LNCAP (cell line): ENCODE data around the gene FARS2.

ENCODE experiments used
- TF ChIP-seq, protein P1 (sequence below): fragments of 450-650 bp; IDR thresholded peaks from 2 replicates; pipeline ENCODE4 v1.5.1; 2017; ENCODE audit warnings: mild to moderate bottlenecking

Gene FARS2

DNA sequence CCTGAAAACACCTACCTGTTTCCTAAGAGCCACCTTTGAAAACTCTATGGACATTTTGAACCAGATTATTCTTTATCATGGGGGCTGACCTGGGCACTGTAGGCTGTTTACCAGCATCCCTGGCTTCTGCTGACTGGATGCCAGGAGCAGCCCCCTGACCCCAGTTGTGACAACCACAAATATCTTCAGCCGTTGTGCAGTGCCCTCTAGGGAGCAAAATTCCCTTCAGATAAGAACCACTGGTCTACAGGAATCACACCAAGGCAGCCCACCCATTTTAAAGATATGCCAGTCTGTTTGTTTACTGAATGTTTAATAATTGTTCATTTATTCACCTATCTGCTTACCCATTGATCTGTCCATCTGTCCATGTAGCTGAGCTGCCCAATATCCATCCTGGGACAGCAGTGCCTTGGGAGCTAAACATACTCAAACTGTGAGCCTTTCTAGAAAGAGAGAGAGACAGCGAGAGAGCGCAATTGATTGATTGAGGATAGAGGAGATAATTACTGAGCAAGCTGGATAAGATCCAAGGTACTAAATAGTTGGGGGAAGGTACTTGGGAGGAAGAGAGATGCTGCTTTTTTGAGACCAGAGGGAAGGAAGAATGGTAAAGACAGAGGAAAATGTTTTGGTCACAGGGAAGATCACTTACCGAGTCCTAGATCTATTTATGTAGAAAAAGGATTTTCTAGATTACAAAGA is 468.7 kb downstream of the FARS2 start:
- TF ChIP-seq, protein P1, sequence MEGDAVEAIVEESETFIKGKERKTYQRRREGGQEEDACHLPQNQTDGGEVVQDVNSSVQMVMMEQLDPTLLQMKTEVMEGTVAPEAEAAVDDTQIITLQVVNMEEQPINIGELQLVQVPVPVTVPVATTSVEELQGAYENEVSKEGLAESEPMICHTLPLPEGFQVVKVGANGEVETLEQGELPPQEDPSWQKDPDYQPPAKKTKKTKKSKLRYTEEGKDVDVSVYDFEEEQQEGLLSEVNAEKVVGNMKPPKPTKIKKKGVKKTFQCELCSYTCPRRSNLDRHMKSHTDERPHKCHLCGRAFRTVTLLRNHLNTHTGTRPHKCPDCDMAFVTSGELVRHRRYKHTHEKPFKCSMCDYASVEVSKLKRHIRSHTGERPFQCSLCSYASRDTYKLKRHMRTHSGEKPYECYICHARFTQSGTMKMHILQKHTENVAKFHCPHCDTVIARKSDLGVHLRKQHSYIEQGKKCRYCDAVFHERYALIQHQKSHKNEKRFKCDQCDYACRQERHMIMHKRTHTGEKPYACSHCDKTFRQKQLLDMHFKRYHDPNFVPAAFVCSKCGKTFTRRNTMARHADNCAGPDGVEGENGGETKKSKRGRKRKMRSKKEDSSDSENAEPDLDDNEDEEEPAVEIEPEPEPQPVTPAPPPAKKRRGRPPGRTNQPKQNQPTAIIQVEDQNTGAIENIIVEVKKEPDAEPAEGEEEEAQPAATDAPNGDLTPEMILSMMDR = no peak

DNA sequence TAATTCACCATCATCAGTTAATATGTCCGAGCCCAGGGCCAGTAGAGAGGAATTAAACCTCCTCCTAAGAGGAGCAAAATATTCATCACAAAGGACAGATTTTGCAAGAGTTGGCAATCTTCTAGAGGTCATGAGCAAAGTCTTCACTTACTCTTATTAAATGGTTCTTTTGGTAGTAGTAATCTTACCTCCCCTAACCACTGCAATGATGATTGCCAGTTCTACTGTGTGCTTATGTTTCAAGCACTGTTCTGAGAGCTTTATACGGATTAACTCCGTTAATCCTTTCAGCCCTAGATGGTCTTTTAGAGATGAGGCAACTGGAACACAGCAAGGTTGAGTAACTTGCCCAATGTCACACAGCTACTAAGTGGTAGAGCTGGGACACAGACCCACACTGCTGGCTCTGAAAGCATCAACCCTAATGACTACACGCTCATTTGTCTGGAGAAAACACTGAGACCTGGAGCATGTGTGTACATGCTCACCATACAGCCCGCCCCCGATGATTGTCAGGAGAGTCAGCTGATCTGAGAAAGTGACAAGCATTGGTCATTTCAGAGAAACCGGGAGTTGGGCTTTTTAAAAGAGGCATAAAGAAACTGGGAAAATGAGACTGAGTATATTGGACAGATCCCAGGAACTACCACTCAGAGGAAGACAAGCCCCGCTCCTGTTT is 469.4 kb downstream of the FARS2 start:
- TF ChIP-seq, protein P1 = no peak

DNA sequence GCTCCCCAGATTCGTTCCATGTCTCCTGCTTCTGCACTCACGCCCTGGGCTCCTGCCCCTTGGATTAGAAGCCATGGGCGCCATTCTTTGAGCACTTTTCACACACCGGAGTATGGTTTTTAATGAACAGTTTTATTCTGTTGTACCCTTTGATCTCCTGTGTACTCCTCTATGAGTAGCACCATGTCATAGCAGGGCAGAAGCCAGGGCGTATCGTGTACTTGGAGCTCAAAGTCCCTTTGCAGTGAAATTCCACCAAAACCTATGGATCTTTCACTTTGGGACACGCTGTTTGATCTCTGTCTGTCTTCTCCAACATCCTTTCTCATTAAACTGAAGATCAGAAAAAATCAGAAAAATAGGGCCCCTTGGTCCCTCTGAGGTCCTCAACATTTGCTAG is 470.1 kb downstream of the FARS2 start:
- TF ChIP-seq, protein P1 = no peak

DNA sequence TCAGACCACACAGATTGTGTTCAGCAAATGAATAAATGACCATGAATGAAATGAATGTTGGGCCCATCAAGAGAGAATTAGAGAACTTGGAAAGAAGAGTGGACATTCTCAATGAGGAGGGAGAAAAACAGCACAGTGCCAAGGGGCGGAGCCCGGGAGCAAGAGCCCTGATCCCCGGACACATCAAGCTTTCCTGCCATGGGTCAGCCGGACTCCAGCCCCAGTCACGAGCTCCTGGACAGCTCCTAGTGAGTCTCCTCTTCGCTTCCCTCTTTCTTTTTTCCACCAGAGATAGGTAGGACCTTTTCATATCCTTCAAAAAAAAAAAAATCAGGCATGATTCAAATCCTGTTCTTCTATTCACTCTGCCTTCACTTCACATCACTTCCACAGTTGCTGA is 471.2 kb downstream of the FARS2 start:
- TF ChIP-seq, protein P1 = no peak

DNA sequence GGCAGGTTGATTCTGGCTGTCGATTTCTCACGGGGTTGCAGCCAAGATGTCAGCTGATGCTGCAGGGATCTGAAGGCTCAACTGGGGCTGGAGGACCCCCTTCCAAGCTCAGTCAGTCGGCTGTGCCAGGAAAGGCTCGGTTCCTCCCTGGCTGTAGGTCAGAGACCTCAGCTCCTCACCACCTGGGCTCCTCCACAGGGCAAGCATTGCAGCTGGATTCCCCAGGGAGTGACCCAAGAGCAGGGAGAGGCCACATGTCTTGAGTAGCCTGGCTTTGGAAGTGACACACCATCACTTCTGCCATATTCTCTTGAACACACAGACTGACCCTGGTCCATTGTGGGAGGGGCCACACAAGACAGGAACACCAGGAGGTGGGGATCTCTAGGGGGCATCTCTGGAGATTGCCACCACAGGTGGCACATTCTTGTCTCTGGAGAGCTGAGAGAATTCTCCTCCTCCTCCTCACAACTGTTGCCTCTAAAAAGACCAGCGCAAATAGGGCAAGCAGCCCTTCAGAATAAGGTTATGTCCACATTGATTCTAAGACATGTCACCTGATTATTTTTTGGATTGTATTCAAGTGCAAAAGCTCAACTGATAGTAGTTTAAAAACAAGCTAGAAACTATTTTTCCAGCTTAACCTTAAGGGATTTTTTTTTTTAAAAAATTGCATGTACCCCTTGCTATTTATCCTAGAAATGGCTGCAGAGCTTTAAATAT is 474.9 kb downstream of the FARS2 start:
- TF ChIP-seq, protein P1 = no peak

DNA sequence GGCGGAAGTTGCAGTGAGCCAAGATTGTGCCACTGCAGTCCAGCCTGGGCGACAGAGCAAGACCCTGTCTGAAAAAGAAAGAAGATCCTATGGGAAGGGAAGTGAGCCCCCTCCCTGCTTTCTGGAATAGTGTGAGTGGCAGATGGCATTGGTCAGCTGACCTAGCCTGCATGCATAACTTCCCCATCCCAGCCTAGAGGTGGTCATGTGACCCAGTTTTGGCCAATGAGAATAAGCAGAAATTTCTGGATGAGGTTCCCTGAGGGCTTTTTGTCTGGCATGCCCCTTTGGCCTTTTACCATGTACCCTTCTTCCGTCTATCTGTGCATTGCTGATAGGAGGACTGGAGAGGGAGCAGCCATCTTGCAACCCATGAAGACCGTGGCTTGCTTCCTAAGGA is 476.1 kb downstream of the FARS2 start:
- TF ChIP-seq, protein P1 = no peak

DNA sequence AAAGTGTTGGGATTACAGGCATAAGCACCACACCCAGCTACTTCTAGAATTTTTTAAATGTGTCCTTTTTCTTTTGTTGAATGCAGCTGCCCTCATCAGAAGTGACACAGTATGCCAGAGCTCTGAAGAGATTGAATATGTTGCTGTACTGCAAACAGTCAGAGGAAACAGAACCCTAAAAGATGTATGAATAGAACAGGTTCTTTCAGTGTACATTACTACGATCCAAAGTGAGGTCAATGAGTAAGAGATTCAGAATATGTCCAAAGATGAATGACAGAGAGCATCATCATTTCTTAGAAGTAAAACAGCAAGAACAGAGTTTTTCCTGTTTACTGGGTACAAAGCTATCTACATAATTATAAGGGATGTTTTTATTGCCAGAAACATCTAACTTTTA is 476.9 kb downstream of the FARS2 start:
- TF ChIP-seq, protein P1 = no peak
